K562 (cell line): ENCODE results near the gene EMILIN3.

ENCODE experiments used
- AFF4 ChIP-seq: sonication (generic); formaldehyde crosslinking; IDR thresholded peaks from 2 replicates; pipeline ENCODE4 v1.8.0; 2023; ENCODE audit warnings: mild to moderate bottlenecking, missing genetic modification reagents
- FUS ChIP-seq: fragments of 200-400 bp; formaldehyde crosslinking; optimal IDR thresholded peaks from 2 replicates; pipeline ENCODE3; 2017; ENCODE audit warnings: low read depth, low read length
- IRF9 ChIP-seq: fragments of 450-650 bp; IDR thresholded peaks from 2 replicates; pipeline ENCODE4 v1.6.1; 2016; ENCODE audit warnings: missing biosample characterization, missing genetic modification characterization
- JUND ChIP-seq, 2 experiments: IDR thresholded peaks; 2 replicates in 1 of 2; 3 replicates in 1 of 2; pipeline ENCODE4 v1.6.1; 2011; ENCODE audit warnings: borderline replicate concordance in 2 of 2, low read depth in 2 of 2, low read length in 2 of 2, improper control_type of control experiment in 1 of 2, missing biosample characterization in 1 of 2, missing genetic modification characterization in 1 of 2, missing genetic modification reagents in 1 of 2
- L3MBTL2 ChIP-seq: fragments of 450-650 bp; IDR thresholded peaks from 2 replicates; pipeline ENCODE4 v1.6.1; 2016; ENCODE audit warnings: mild to moderate bottlenecking, moderate library complexity
- PTTG1 ChIP-seq: fragments of 450-650 bp; IDR thresholded peaks from 2 replicates; pipeline ENCODE4 v1.6.1; 2016; ENCODE audit warnings: low read depth, mild to moderate bottlenecking, missing genetic modification characterization, missing compliant biosample characterization
- SAP30 ChIP-seq: fragments of 200-600 bp; sonication (generic); IDR thresholded peaks from 2 replicates; pipeline ENCODE4 v1.6.1; 2012; ENCODE audit warnings: borderline replicate concordance, low read depth, mild to moderate bottlenecking, moderate library complexity, low read length, control low read depth, inconsistent platforms; ENCODE audit not compliant: insufficient read depth, poor library complexity, severe bottlenecking
- TCF7L2 ChIP-seq: fragments of 150-350 bp; IDR thresholded peaks from 2 replicates; pipeline ENCODE4 v1.6.1; 2016; ENCODE audit warnings: low read depth, mild to moderate bottlenecking, low read length, moderate library complexity
- TGIF2 ChIP-seq: sonication (generic); formaldehyde crosslinking; IDR thresholded peaks from 2 replicates; pipeline ENCODE4 v1.8.1; 2022; ENCODE audit warnings: mild to moderate bottlenecking, missing genetic modification reagents, moderate library complexity
- ZNF449 ChIP-seq: fragments of 250-450 bp; sonication (Bioruptor Pico); IDR thresholded peaks from 2 replicates; pipeline ENCODE4 v1.8.0; 2022; ENCODE audit warnings: moderate library complexity, mild to moderate bottlenecking, inconsistent platforms
- ZNF764 ChIP-seq: fragments of 250-450 bp; sonication (Bioruptor Pico); IDR thresholded peaks from 2 replicates; pipeline ENCODE4 v1.4.0; 2020; ENCODE audit warnings: low read depth, mild to moderate bottlenecking, moderate library complexity

GRCh38 chr20:41394931-41395666 is 28.5 kb upstream of the EMILIN3 start:
- no peak for TF ChIP-seq TGIF2 (CRISPR knock-in tag)
- no peak for TF ChIP-seq FUS
- TF ChIP-seq ZNF449 (CRISPR knock-in tag) = no peak
- no peak for TF ChIP-seq TCF7L2
- no peak for TF ChIP-seq L3MBTL2
- no peak for TF ChIP-seq ZNF764 (CRISPR knock-in tag)
- no peak for TF ChIP-seq JUND (IDR thresholded peaks at IDR 0.05; ENCODE audit: borderline replicate concordance, low read depth, low read length)
- no peak for TF ChIP-seq JUND (tag; IDR thresholded peaks at IDR 0.05; ENCODE audit: borderline replicate concordance, low read depth, low read length)
- TF ChIP-seq IRF9 = no peak
- no peak for TF ChIP-seq SAP30
- TF ChIP-seq AFF4 (CRISPR knock-in tag) = no peak
- TF ChIP-seq PTTG1 = no peak
